ENCODE data around the gene TM2D3.

DNA sequence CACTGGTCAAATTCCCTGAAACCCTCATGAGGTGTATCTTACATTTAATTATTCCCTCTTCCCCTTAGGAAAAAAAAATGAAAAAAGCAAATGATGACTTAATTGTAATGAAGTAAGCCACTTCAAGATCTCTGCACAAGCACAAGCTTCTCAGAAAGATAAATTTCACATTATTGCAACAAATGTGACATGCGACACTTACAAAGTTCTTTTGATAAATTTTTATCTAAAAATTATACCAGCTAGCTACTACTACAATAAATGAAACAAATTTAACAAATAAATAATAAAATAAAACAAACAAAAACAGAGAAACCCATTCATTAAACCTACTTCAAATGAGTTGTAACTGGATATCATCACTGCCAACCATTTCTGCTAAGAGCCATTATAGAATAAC lies 10.0 kb upstream of the TM2D3 start:
- TF ChIP-seq, protein P1, sequence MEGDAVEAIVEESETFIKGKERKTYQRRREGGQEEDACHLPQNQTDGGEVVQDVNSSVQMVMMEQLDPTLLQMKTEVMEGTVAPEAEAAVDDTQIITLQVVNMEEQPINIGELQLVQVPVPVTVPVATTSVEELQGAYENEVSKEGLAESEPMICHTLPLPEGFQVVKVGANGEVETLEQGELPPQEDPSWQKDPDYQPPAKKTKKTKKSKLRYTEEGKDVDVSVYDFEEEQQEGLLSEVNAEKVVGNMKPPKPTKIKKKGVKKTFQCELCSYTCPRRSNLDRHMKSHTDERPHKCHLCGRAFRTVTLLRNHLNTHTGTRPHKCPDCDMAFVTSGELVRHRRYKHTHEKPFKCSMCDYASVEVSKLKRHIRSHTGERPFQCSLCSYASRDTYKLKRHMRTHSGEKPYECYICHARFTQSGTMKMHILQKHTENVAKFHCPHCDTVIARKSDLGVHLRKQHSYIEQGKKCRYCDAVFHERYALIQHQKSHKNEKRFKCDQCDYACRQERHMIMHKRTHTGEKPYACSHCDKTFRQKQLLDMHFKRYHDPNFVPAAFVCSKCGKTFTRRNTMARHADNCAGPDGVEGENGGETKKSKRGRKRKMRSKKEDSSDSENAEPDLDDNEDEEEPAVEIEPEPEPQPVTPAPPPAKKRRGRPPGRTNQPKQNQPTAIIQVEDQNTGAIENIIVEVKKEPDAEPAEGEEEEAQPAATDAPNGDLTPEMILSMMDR (conservative IDR thresholded peaks at IDR 0.05 in 1 of 2, IDR thresholded peaks at IDR 0.05 in 1 of 2; ENCODE audit: low read depth in 1 of 2, low read length in 2 of 2), result no peak
- TF ChIP-seq EZH2 (IDR thresholded peaks at IDR 0.05; ENCODE audit: low read length, missing control alignments), result no peak

All from fibroblast of lung (primary cell).